Regular cardiac myocyte (primary cell): ENCODE data around the gene FCRLA. TPM values are rescaled to one million over a fixed set of nuclear protein-coding genes. Genes with fewer than 3 reads are reported as not detected.

Experiments used
- total RNA-seq: library from RNA; depleted of rRNA; stranded (reverse); fragments of >200 nt; gene quantifications from 2 replicates; pipeline ENCODE4 v1.2.3, GENCODE V29; 2014

The FCRLA gene
- total RNA-seq, result 1.7 and 2.3 TPM in 2 replicates

GRCh38 chr1:161706482-161707347, at the start of gene FCRLA:
Gene FCRLA (plus strand): TSS chr1:161707229. CDS start chr1:161707265, 36 bp downstream.

GRCh38 chr1:161662684-161663339, 44.2 kb upstream of the FCRLA start, which contains the start of gene FCGR2B:
Gene FCGR2B (plus strand): TSS chr1:161663143. CDS start chr1:161663242, 99 bp downstream.

GRCh38 chr1:161720956-161721737, 14.1 kb downstream of the FCRLA start, which contains the start of gene FCRLB:
Gene FCRLB (plus strand): TSS chr1:161721544. CDS start chr1:161722673, 1,129 bp downstream.

GRCh38 chr1:161749509-161750407, 42.7 kb downstream of the FCRLA start, which contains the start of gene DUSP12:
Gene DUSP12 (plus strand): TSS chr1:161749786. CDS start chr1:161749802, 16 bp downstream.

Other genes starting within 250 kb of the FCRLA start
- under 0.01 and 0.28 TPM in 2 replicates for gene FCGR2A, start 201.8 kb upstream of the FCRLA start, total RNA-seq
- 0.96 and 2.3 TPM in 2 replicates for gene HSPA6, start 182.7 kb upstream of the FCRLA start, total RNA-seq
- gene FCGR3A, start 157.4 kb upstream of the FCRLA start, total RNA-seq, result not detected in 2 replicates
- gene FCGR3B, start 76.1 kb upstream of the FCRLA start, total RNA-seq, result not detected in 2 replicates
- not detected in 2 replicates for gene FCGR2B, start 44.1 kb upstream of the FCRLA start, total RNA-seq
- 3.1 and 3.8 TPM in 2 replicates for gene FCRLB, start 14.3 kb downstream of the FCRLA start, total RNA-seq
- 24.0 and 26.5 TPM in 2 replicates for gene DUSP12, start 42.6 kb downstream of the FCRLA start, total RNA-seq
- 23.2 and 27.6 TPM in 2 replicates for gene ATF6, start 59.1 kb downstream of the FCRLA start, total RNA-seq